AG09319 (cell line): ENCODE results near the gene HELZ.

Source experiments
- DNase-seq: peaks from one replicate; pipeline ENCODE4 v3.0.0-alpha.2; 2010; ENCODE audit warnings: low read depth; ENCODE audit errors: extremely low read depth
- CTCF ChIP-seq: IDR thresholded peaks from 2 replicates; pipeline ENCODE4 v1.5.1; 2011; ENCODE audit warnings: low read depth, mild to moderate bottlenecking, inconsistent platforms, low read length, moderate library complexity

HELZ gene

DNA sequence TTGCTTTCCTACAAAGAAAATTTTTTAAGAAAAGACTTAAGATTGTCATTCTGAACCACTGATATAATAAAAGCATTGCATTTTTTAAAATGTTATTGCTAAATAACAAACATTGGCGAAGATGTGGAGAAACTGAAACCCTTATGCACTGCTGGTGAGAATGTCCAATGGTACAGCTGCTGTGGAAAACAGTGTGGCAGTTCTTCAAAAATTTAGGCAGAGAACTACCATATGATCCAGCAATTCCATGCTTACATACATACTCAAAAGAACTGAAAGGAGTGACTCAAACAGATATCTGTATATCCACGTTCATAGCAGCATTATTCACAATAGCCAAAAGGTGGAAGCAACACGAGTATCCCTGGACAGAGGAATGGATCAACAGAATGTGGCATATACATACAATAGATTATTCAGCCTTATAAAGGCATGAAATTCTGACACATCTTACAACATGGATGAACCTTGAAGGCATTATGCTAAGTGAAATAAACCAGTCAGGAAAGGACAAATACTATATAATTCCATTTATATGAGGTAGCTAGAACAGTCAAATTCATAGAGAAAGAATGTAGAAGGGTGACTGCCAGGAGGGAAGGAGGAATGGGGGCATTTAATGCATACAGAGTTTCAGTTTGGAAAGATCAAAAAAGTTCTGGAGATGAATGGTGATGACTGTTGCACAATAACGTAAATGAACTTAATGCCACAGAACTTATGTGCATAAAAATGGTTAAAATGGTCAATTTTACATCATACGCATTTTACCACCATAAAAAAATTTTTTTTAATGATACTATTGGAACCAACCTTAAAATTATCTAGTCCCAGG lies 108.6 kb downstream of the HELZ start:
- no peak for TF ChIP-seq CTCF

GRCh38 chr17:67133161-67133560 lies 111.8 kb downstream of the HELZ start:
- no peak for DNase-seq
- TF ChIP-seq CTCF = no peak

More for the DNA sequence above, 108.6 kb downstream of the HELZ start:
- no peak for DNase-seq

GRCh38 chr17:67132366-67132765 lies 112.6 kb downstream of the HELZ start:
- DNase-seq = no peak
- no peak for TF ChIP-seq CTCF

- no peak for TF ChIP-seq CTCF
- DNase-seq = no peak
These were observed 114.2 kb downstream of the HELZ start for GRCh38 chr17:67130768-67131167.

- TF ChIP-seq CTCF = no peak
- DNase-seq = no peak
These were observed 115.7 kb downstream of the HELZ start for GRCh38 chr17:67129283-67129682.

DNA sequence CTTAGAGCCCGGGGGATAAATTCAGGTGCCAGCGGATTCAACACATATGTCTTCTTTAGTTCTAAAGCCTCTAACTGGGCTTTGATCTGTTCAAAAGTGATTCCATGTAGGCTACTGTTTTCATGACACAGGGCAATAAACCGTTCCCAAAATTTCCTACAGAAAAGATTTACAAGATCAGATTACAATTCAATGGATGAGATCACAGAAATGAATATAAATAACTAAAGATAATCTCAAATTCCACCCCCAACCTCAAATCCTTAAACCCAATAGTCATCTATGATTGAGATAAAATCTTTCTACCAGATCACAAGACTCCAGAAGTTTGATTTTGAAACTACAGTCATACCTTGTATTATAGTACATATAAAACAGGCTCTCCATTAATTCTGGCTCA lies 116.3 kb downstream of the HELZ start:
- no peak for DNase-seq
- no peak for TF ChIP-seq CTCF

- TF ChIP-seq CTCF = no peak
- no peak for DNase-seq
These were observed 117.1 kb downstream of the HELZ start for GRCh38 chr17:67127925-67128324.
